Keratinocyte (primary cell): ENCODE data around the gene GOLT1B. TPM values are rescaled to one million over a fixed set of nuclear protein-coding genes. Genes with fewer than 3 reads are reported as not detected.

ENCODE experiments used
- DNase-seq: peaks from one replicate; pipeline ENCODE4 v3.0.0-alpha.2; 2011; ENCODE audit warnings: low read depth, missing footprints, low spot score
- FAIRE-seq: peaks from 2 replicates; lab custom pipeline; 2011; peaks lifted over from hg19 to GRCh38; lab: Jason Lieb, UNC
- H2AFZ ChIP-seq: 2 replicates; pipeline ENCODE4 v1.6.0; 2012; ENCODE audit warnings: low read length, control low read depth, inconsistent platforms; ENCODE audit not compliant: control insufficient read depth
- H3K27ac ChIP-seq: 2 replicates; pipeline ENCODE4 v1.5.1; 2011; ENCODE audit warnings: low read length; ENCODE audit not compliant: control insufficient read depth, insufficient read depth
- H3K27me3 ChIP-seq: 3 replicates; pipeline ENCODE4 v1.6.0; 2011; ENCODE audit warnings: low read length; ENCODE audit not compliant: control insufficient read depth, insufficient read depth; ENCODE audit errors: extremely low read depth
- H3K36me3 ChIP-seq, 2 experiments: 2 replicates in 1 of 2; 3 replicates in 1 of 2; pipeline ENCODE4 v1.5.1; 2011; ENCODE audit warnings: low read length in 2 of 2, mild to moderate bottlenecking in 1 of 2; ENCODE audit not compliant: control insufficient read depth in 2 of 2, insufficient read depth in 2 of 2; ENCODE audit errors: extremely low read depth in 1 of 2
- H3K4me1 ChIP-seq: 3 replicates; pipeline ENCODE4 v1.5.1; 2011; ENCODE audit warnings: low read length; ENCODE audit not compliant: control insufficient read depth, insufficient read depth; ENCODE audit errors: extremely low read depth
- H3K4me2 ChIP-seq: 3 replicates; pipeline ENCODE4 v1.6.0; 2011; ENCODE audit warnings: low read depth, low read length; ENCODE audit not compliant: control insufficient read depth, insufficient read depth; ENCODE audit errors: extremely low read depth
- H3K4me3 ChIP-seq, 3 experiments: fragments of 200-600 bp in 1 of 3; sonication (generic) in 1 of 3; 2 replicates in 2 of 3; 3 replicates in 1 of 3; pipeline ENCODE4 v1.5.1; 2011 to 2016; ENCODE audit warnings: low read length in 3 of 3, mild to moderate bottlenecking in 3 of 3, control low read depth in 2 of 3, inconsistent platforms in 1 of 3, low read depth in 1 of 3, mixed read lengths in 1 of 3, mixed run types in 1 of 3, moderate library complexity in 1 of 3; ENCODE audit not compliant: control insufficient read depth in 2 of 3, insufficient read depth in 2 of 3; ENCODE audit errors: extremely low read depth in 1 of 3
- H3K79me2 ChIP-seq: 2 replicates; pipeline ENCODE4 v1.6.0; 2012; ENCODE audit warnings: low read length; ENCODE audit not compliant: control insufficient read depth, insufficient read depth
- H3K9ac ChIP-seq: 3 replicates; pipeline ENCODE4 v1.6.0; 2011; ENCODE audit warnings: low read length; ENCODE audit not compliant: control insufficient read depth, insufficient read depth; ENCODE audit errors: extremely low read depth
- H3K9me1 ChIP-seq: 3 replicates; pipeline ENCODE4 v1.6.0; 2011; ENCODE audit warnings: low read length; ENCODE audit not compliant: control insufficient read depth, insufficient read depth; ENCODE audit errors: extremely low read depth
- H3K9me3 ChIP-seq: 2 replicates; pipeline ENCODE4 v1.5.1; 2012; ENCODE audit warnings: low read depth, low read length; ENCODE audit not compliant: control insufficient read depth
- H4K20me1 ChIP-seq: 3 replicates; pipeline ENCODE4 v1.6.0; 2011; ENCODE audit warnings: low read length; ENCODE audit not compliant: control insufficient read depth, insufficient read depth; ENCODE audit errors: extremely low read depth
- EZH2 ChIP-seq: IDR thresholded peaks from one replicate; pipeline ENCODE4 v1.6.1; 2012; ENCODE audit warnings: inconsistent platforms, mild to moderate bottlenecking, low read length, moderate library complexity
- dilution Hi-C: fragments of 300-500 bp; cut with MboI; formaldehyde crosslinking; loops from one replicate; pipeline ENCODE4 v1.7.0; 2020; ENCODE audit warnings: low sequenced_read_pairs; ENCODE audit not compliant: extremely low pct_ligation_motif_present
- polyA plus RNA-seq, 5 experiments: library from polyadenylated mRNA; depleted of rRNA in 3 of 5; stranded (reverse) in 3 of 5; stranded (forward) in 1 of 5; unstranded in 1 of 5; fragments of >200 nt; gene quantifications; 1 replicate in 1 of 5; 2 replicates in 3 of 5; 3 replicates in 1 of 5; pipeline versions ENCODE4 v1.2.1 to v1.2.3, GENCODE V29; 2011 to 2012; ENCODE audit warnings: missing spikeins in 2 of 5, low read depth in 1 of 5, low replicate concordance in 1 of 5
- TF ChIP-seq, protein P1 (sequence below), 3 experiments: IDR thresholded peaks in 1 of 3; conservative IDR thresholded peaks in 1 of 3; optimal IDR thresholded peaks in 1 of 3; 2 replicates in 2 of 3; 3 replicates in 1 of 3; pipeline versions ENCODE3 to v1.5.1; 2011; ENCODE audit warnings: low read length in 3 of 3, mild to moderate bottlenecking in 3 of 3, moderate library complexity in 2 of 3, control low read depth in 1 of 3, inconsistent platforms in 1 of 3; ENCODE audit not compliant: insufficient read depth in 2 of 3; ENCODE audit errors: extremely low read depth in 1 of 3

The GOLT1B gene
- polyA plus RNA-seq, 1 donor (not counting 4 experiments of a cell fraction or from before 2014, with no cell fraction given) = 25.8 TPM

GRCh38 chr12:21475552-21475951, 26.0 kb upstream of the GOLT1B start:
- Histone ChIP-seq H2AFZ (no peak overlapping the region), H3K4me3 (no peak overlapping the region), H3K79me2 (no peaks in the 10 kb centered on the region), H3K4me2 (no peak overlapping the region), H3K9me1 (no peaks in the 10 kb centered on the region), H3K27me3 (no peaks in the 10 kb centered on the region), H3K27ac (no peak overlapping the region), H4K20me1 (no peaks in the 10 kb centered on the region), H3K36me3 (peaks cover 3 to 19% of the 10 kb centered on the region in 2 experiments), H3K9ac (no peak overlapping the region), H3K9me3 (no peaks in the 10 kb centered on the region), H3K4me1 (peaks cover 6% of the 10 kb centered on the region)
- FAIRE-seq (no peak), DNase-seq (no peak)
- TF ChIP-seq, protein P1, sequence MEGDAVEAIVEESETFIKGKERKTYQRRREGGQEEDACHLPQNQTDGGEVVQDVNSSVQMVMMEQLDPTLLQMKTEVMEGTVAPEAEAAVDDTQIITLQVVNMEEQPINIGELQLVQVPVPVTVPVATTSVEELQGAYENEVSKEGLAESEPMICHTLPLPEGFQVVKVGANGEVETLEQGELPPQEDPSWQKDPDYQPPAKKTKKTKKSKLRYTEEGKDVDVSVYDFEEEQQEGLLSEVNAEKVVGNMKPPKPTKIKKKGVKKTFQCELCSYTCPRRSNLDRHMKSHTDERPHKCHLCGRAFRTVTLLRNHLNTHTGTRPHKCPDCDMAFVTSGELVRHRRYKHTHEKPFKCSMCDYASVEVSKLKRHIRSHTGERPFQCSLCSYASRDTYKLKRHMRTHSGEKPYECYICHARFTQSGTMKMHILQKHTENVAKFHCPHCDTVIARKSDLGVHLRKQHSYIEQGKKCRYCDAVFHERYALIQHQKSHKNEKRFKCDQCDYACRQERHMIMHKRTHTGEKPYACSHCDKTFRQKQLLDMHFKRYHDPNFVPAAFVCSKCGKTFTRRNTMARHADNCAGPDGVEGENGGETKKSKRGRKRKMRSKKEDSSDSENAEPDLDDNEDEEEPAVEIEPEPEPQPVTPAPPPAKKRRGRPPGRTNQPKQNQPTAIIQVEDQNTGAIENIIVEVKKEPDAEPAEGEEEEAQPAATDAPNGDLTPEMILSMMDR (optimal IDR thresholded peaks at IDR 0.05 in 1 of 3, IDR thresholded peaks at IDR 0.05 in 1 of 3, conservative IDR thresholded peaks at IDR 0.05 in 1 of 3; ENCODE audit: extremely low read depth in 1 of 3, insufficient read depth in 2 of 3, low read length in 3 of 3) = no peak
- no peak for TF ChIP-seq EZH2
- dilution Hi-C loops = no loop called here

DNA sequence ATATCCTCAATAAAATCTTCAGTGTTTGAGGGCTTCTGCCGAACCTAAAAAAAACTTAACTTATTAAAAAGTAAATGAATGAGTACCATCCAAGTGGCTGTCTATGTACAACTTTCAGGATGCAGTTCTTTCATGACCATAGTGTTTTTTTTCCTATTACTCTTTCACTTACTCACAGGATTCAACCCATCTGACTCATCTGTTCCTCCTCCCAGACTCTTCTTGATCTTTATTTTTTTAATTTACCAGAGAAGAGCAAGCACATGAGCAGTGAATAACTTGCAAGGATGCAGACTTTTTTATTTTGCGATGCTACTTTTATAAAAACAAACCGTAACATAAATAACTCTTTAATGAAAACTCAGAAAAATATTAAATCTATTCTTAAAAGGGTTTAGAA, 24.6 kb upstream of the GOLT1B start:
- H3K9me3 ChIP-seq = no peaks in the 10 kb centered on the region
- TF ChIP-seq, protein P1 (optimal IDR thresholded peaks at IDR 0.05 in 1 of 3, IDR thresholded peaks at IDR 0.05 in 1 of 3, conservative IDR thresholded peaks at IDR 0.05 in 1 of 3; ENCODE audit: extremely low read depth in 1 of 3, insufficient read depth in 2 of 3, low read length in 3 of 3) = no peak
- TF ChIP-seq EZH2 = no peak
- no peak overlapping the region for H3K4me3 ChIP-seq
- H3K27ac ChIP-seq = no peak overlapping the region
- no peaks in the 10 kb centered on the region for H3K79me2 ChIP-seq
- H3K36me3 ChIP-seq = peaks cover 6 to 15% of the 10 kb centered on the region in 2 experiments
- dilution Hi-C loops = no loop called here
- no peak for DNase-seq
- H3K9ac ChIP-seq = no peak overlapping the region
- FAIRE-seq = no peak
- no peaks in the 10 kb centered on the region for H4K20me1 ChIP-seq
- no peaks in the 10 kb centered on the region for H3K27me3 ChIP-seq
- no peak overlapping the region for H2AFZ ChIP-seq
- peaks cover 6% of the 10 kb centered on the region for H3K4me1 ChIP-seq
- H3K9me1 ChIP-seq = no peaks in the 10 kb centered on the region
- H3K4me2 ChIP-seq = no peak overlapping the region
